PC-3 (cell line): ENCODE measurements around the gene IGSF23. TPM values are rescaled to one million over a fixed set of nuclear protein-coding genes. Genes with fewer than 3 reads are reported as not detected.

Source experiments
- ATAC-seq: fragments of 200-7000 bp; cut with Tn5 transposase; 2 replicates; pipeline ENCODE4 v1.9.1; 2020; ENCODE audit warnings: mild to moderate bottlenecking, moderate library complexity
- BruUV-seq: library from RNA; stranded (reverse); fragments of 400-500 nt; replicated peaks from 2 replicates; lab custom pipeline; 2021; lab: Mats Ljungman, UMichigan
- CTCF ChIA-PET: fragments of 300-600 bp; sonication (Branson Sonifier 250); formaldehyde crosslinking; loops from one replicate; lab custom pipeline; 2022; ENCODE audit warnings: antibody characterized with exemption; lab: Charles Lee
- POLR2A ChIA-PET: fragments of 300-600 bp; sonication (Branson Sonifier 250); formaldehyde crosslinking; loops from one replicate; lab custom pipeline; 2022; ENCODE audit warnings: antibody characterized with exemption; ENCODE audit not compliant: unreplicated experiment; lab: Charles Lee
- DNase-seq: peaks from one replicate; pipeline ENCODE4 v3.0.0-alpha.2; 2015
- H2AFZ ChIP-seq: fragments of 300-600 bp; sonication (generic); 2 replicates; pipeline ENCODE4 v1.6.0; 2016; ENCODE audit warnings: antibody characterized with exemption, low read length
- H3F3A ChIP-seq: fragments of 300-600 bp; sonication (generic); one replicate; pipeline ENCODE4 v1.6.0; 2017; ENCODE audit warnings: antibody characterized with exemption, low read length, control low read depth, mild to moderate bottlenecking; ENCODE audit not compliant: unreplicated experiment
- H3K27ac ChIP-seq: fragments of 300-600 bp; sonication (generic); 2 replicates; pipeline ENCODE4 v1.5.1; 2016; ENCODE audit warnings: mild to moderate bottlenecking, low read length
- H3K27me3 ChIP-seq: fragments of 300-600 bp; sonication (generic); 2 replicates; pipeline ENCODE4 v1.6.1; 2016; ENCODE audit warnings: low read length, mixed read lengths
- H3K36me3 ChIP-seq: fragments of 300-600 bp; sonication (generic); 2 replicates; pipeline ENCODE4 v1.6.1; 2016; ENCODE audit warnings: low read depth, mixed run types, low read length, mixed read lengths
- H3K4me1 ChIP-seq: fragments of 300-600 bp; sonication (generic); 2 replicates; pipeline ENCODE4 v1.5.1; 2016; ENCODE audit warnings: low read length; ENCODE audit not compliant: insufficient read depth
- H3K4me2 ChIP-seq: fragments of 300-600 bp; sonication (generic); 2 replicates; pipeline ENCODE4 v1.6.0; 2016; ENCODE audit warnings: low read length
- H3K4me3 ChIP-seq: fragments of 300-600 bp; sonication (generic); 2 replicates; pipeline ENCODE4 v1.5.1; 2016; ENCODE audit warnings: mild to moderate bottlenecking, low read length, mixed read lengths
- H3K79me2 ChIP-seq: fragments of 300-600 bp; sonication (generic); 2 replicates; pipeline ENCODE4 v1.6.1; 2017; ENCODE audit warnings: low read length, mixed read lengths
- H3K9ac ChIP-seq: fragments of 300-600 bp; sonication (generic); 2 replicates; pipeline ENCODE4 v1.6.0; 2016; ENCODE audit warnings: mild to moderate bottlenecking, low read length
- H3K9me2 ChIP-seq: fragments of 300-600 bp; sonication (generic); replicated peaks from 2 replicates; pipeline ENCODE4 v1.6.1; 2016; ENCODE audit warnings: mixed run types, low read length, mixed read lengths
- H3K9me3 ChIP-seq: fragments of 300-600 bp; sonication (generic); 2 replicates; pipeline ENCODE4 v1.6.1; 2016; ENCODE audit warnings: low read length, mixed read lengths
- H4K20me1 ChIP-seq: fragments of 300-600 bp; sonication (generic); 2 replicates; pipeline ENCODE4 v1.6.1; 2016; ENCODE audit warnings: low read length, mixed read lengths
- CTCF ChIP-seq: fragments of 300-600 bp; sonication (generic); conservative IDR thresholded peaks from 2 replicates; pipeline ENCODE4 v1.5.1; 2017; ENCODE audit warnings: antibody characterized with exemption, low read depth, mild to moderate bottlenecking, low read length
- EZH2 ChIP-seq: fragments of 300-600 bp; sonication (generic); IDR thresholded peaks from one replicate; pipeline ENCODE4 v1.6.1; 2017; ENCODE audit warnings: antibody characterized with exemption, mild to moderate bottlenecking, low read length; ENCODE audit not compliant: unreplicated experiment
- EZH2phosphoT487 ChIP-seq: fragments of 300-600 bp; sonication (generic); IDR thresholded peaks from 2 replicates; pipeline ENCODE4 v1.6.1; 2018; ENCODE audit warnings: mild to moderate bottlenecking, antibody characterized with exemption, low read length, borderline replicate concordance
- intact Hi-C: fragments of 100-400 bp; cut with micrococcal nuclease; formaldehyde crosslinking; loops from 2 replicates; pipeline ENCODE4 v1.9.0; 2023
- total RNA-seq: library from RNA; depleted of rRNA; stranded (reverse); fragments of >200 nt; gene quantifications from 2 replicates; pipeline ENCODE4 v1.2.3, GENCODE V29; 2014

IGSF23 gene
- total RNA-seq, 1 experiment from 2014 or later, result not detected

- BruUV-seq, result no TSS peak
- intact Hi-C loops, result no loop called here
- Histone ChIP-seq H3K9me2 (no peaks in the 10 kb centered on the region), H3K27ac (peak overlapping the region; percentile 16), H3K79me2 (no peaks in the 10 kb centered on the region), H2AFZ (no peak overlapping the region), H3K4me1 (peaks cover 32% of the 10 kb centered on the region), H3K27me3 (no peaks in the 10 kb centered on the region), H3F3A (no peaks in the 10 kb centered on the region), H3K9me3 (no peaks in the 10 kb centered on the region), H3K4me3 (no peak overlapping the region), H4K20me1 (no peaks in the 10 kb centered on the region), H3K36me3 (no peaks in the 10 kb centered on the region), H3K9ac (no peak overlapping the region), H3K4me2 (peak overlapping the region; percentile 29; the same call in 1 of the 2 replicates)
- ATAC-seq (peak; percentile 86), DNase-seq (peak; percentile 82)
- CTCF ChIA-PET, result interaction anchor here (0.6 kb wide), 1 partner anchor 30 kb away, joined by 4 read pairs; no protein-coding TSS in a partner anchor
- POLR2A ChIA-PET, result no interaction called here
- TF ChIP-seq EZH2 (no peak), CTCF (no peak), EZH2phosphoT487 (no peak)
Measured at GRCh38 chr19:44607049-44607448, 6.3 kb upstream of the IGSF23 start.

- POLR2A ChIA-PET, result no interaction called here
Measured at GRCh38 chr19:44607917-44608316, 5.4 kb upstream of the IGSF23 start.

More at GRCh38 chr19:44607917-44608316, 5.4 kb upstream of the IGSF23 start:
- Histone ChIP-seq H2AFZ (no peak overlapping the region), H3K79me2 (no peaks in the 10 kb centered on the region), H3F3A (no peaks in the 10 kb centered on the region), H3K4me1 (peaks cover 31% of the 10 kb centered on the region), H3K9me3 (no peaks in the 10 kb centered on the region), H3K4me2 (peak overlapping the region; percentile 29; the same call in 1 of the 2 replicates), H3K9me2 (no peaks in the 10 kb centered on the region), H3K9ac (no peak overlapping the region), H4K20me1 (no peaks in the 10 kb centered on the region), H3K4me3 (no peak overlapping the region), H3K27ac (peak overlapping the region; percentile 16; the same call in 1 of the 2 replicates), H3K27me3 (no peaks in the 10 kb centered on the region), H3K36me3 (no peaks in the 10 kb centered on the region)
- intact Hi-C loops, result no loop called here
- DNase-seq, result no peak
- CTCF ChIA-PET, result no interaction called here
- no peak for TF ChIP-seq EZH2
- TF ChIP-seq EZH2phosphoT487, result no peak
- TF ChIP-seq CTCF, result no peak
- no TSS peak for BruUV-seq
- ATAC-seq, result no peak
